Uterine smooth muscle cell (primary cell): ENCODE results near the gene CD14. TPM values are rescaled to one million over a fixed set of nuclear protein-coding genes. Genes with fewer than 3 reads are reported as not detected.

ENCODE experiments used
- total RNA-seq: library from RNA; depleted of rRNA; stranded (reverse); fragments of >200 nt; gene quantifications from 2 replicates; pipeline ENCODE4 v1.2.3, GENCODE V29; 2014

The CD14 gene
- total RNA-seq, result 0.11 and 0.25 TPM in 2 replicates

DNA sequence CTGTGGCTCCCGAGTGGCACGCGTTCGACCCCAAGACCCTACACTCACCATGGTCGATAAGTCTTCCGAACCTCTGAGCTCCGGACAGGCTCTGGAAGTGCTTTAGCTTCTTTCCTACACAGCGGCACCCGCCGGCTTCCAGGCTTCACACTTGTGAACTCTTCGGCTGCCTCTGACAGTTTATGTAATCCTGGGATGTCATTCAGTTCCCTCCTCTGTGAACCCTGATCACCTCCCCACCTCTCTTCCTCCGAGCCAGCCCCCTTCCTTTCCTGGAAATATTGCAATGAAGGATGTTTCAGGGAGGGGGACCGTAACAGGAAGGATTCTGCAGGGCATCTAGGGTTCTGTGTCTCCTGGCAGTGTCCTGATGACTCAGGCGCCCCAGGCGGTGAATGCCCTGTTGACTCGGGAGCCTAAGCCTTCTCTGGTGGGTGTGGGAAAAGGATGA lies at the start of gene CD14:
TSS of gene CD14 (minus strand) at position 155 of the 451 bp plus-strand sequence. CDS start at position 51, 104 bp downstream.

DNA sequence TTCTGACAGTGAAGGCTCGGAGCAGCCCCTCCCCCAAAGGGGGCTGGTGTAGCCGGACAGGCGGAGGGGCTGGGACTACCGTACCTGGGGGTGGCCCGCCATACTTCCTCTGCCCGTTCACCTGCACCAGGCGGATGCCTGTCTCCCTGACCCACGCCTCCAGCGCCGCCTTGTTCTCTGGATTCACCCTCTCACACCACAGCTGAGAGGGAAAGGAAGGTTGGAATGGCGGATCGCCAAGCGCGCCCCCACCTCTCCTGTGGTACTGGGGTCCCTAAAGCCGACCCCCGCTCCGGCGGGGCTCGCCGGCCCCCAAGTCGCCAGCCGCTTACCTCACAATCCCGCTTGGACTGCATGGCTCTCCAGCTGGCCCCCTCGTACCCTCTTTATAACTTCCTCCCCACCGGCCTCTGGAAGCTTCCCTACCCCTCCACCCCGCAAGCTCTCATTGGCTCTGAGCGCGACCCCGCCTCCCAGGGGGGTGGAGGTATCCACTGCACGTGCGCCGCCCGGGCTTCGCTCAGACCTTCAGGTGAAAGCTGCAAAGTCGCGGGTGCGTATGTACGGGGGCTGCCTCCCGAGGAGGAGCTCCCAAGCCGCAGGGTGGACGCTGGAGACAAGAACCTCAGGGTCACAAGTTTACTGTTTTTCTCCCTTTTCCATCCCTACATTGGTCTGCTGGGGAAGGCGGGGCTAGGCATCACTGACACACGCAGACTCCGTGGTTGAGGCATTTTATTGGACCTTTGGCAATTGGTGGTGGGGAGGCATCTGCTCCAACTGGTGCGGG lies 40.4 kb upstream of the CD14 start, which contains the start of gene DND1:
TSS of gene DND1 (minus strand) at position 390 of the 790 bp plus-strand sequence. CDS start at position 356, 34 bp downstream.

DNA sequence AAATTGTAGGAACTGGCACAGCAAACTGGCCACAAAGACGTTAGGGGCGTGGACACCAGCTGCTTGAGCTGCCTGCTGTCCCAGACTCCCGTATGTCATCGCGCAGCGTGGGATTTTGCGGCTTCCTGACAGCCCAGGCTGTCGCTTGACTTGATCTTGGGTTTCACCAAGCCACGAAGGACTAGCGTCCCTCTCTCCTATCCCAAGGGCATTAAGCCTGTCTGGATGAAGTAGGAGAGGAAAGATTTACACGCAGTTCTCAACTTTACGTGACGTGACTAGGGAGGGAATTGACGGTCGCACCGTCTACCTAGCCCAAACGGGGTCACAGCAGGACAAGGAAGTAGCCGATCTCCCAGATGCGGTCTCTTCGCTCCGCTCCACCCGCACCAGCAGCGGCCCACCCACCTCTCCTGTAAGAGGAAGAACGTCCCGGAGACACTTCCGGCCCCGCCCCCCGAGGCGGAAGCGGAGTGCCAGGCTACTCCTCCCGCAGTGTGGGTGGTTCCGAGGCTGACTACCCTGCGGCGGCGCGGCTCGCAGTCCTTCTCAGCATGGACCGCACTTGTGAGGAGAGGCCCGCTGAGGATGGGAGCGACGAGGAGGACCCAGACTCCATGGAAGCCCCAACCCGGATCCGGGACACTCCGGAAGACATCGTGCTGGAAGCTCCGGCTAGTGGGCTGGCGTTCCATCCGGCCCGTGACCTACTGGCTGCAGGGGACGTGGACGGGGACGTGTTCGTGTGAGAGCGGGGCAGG lies 31.6 kb upstream of the CD14 start, which contains the start of gene WDR55:
TSS of gene WDR55 (plus strand) at position 546 of the 761 bp plus-strand sequence. CDS start at position 555, 9 bp downstream.

DNA sequence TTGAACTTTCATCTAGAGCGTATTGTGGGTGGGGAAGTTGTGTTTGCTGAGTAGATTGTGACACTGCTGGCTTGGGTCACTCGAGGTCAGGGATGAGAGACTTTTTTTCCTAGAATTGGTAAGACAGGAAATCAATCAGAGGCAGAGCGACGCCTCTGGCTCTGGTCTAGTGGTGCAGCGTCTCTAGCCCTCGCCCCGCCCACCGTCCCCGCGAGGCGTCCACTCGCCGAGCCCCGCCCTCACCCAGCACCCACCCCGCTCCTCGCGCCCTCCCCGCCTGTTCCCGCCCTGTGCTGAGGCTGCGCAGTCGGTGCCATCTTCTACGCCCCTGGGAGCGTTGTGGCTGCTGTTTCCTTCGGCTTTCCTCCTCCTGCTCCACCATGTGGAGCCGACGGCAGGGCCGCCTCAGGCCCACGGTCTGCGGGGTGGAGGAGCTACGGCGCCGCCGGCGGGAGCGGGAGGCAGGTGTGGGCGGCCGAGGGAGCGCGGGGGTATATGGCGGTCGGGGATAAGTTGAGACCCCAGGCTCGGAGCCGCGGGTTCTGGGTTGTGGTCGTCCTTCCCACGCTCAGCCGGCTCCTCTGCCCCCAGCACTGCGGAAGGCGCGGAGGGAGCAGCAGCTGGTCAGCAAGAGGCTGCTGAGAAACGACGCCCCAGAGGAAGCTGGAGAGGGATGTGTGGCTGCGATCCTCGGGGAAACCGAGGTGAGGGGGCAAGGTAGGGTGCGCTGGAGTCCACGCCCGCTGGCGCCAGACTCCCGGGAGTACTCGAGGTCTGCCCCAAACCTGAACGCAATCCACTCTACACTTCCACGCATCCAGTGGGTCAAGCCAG lies 6.4 kb upstream of the CD14 start, which contains the start of gene TMCO6:
TSS of gene TMCO6 (plus strand) at position 304 of the 834 bp plus-strand sequence. CDS start at position 381, 77 bp downstream.

Other genes starting within 250 kb of the CD14 start
- 74.0 and 87.2 TPM in 2 replicates for gene ANKHD1, start 231.3 kb downstream of the CD14 start, total RNA-seq
- gene EIF4EBP3, start 85.5 kb downstream of the CD14 start, total RNA-seq, result 0.77 and 1.1 TPM in 2 replicates
- gene SRA1, start 75.7 kb downstream of the CD14 start, total RNA-seq, result 43.1 and 49.1 TPM in 2 replicates
- 17.2 and 26.0 TPM in 2 replicates for gene APBB3, start 68.6 kb downstream of the CD14 start, total RNA-seq
- 15.0 and 21.6 TPM in 2 replicates for gene SLC35A4, start 68.3 kb downstream of the CD14 start, total RNA-seq
- gene TMCO6, start 6.3 kb upstream of the CD14 start, total RNA-seq, result 9.8 and 12.1 TPM in 2 replicates
- gene NDUFA2, start 14.5 kb upstream of the CD14 start, total RNA-seq, result 22.8 and 31.7 TPM in 2 replicates
- gene IK, start 14.7 kb upstream of the CD14 start, total RNA-seq, result 101 and 140 TPM in 2 replicates
- gene WDR55, start 31.7 kb upstream of the CD14 start, total RNA-seq, result 29.4 and 37.5 TPM in 2 replicates
- 0.12 and 0.33 TPM in 2 replicates for gene DND1, start 40.4 kb upstream of the CD14 start, total RNA-seq
- gene HARS1, start 58.2 kb upstream of the CD14 start, total RNA-seq, result 70.7 and 107 TPM in 2 replicates
- 38.0 and 38.8 TPM in 2 replicates for gene HARS2, start 58.3 kb upstream of the CD14 start, total RNA-seq
- gene ZMAT2, start 67.3 kb upstream of the CD14 start, total RNA-seq, result 60.6 and 61.1 TPM in 2 replicates
- gene PCDHA1, start 153.0 kb upstream of the CD14 start, total RNA-seq, result under 0.01 TPM in 2 replicates
- under 0.01 and 0.11 TPM in 2 replicates for gene PCDHA2, start 161.7 kb upstream of the CD14 start, total RNA-seq
- gene PCDHA3, start 167.9 kb upstream of the CD14 start, total RNA-seq, result under 0.01 and 0.25 TPM in 2 replicates
- gene PCDHA4, start 173.9 kb upstream of the CD14 start, total RNA-seq, result 0.11 and 0.62 TPM in 2 replicates
- 0.11 and 0.12 TPM in 2 replicates for gene PCDHA5, start 188.4 kb upstream of the CD14 start, total RNA-seq
- 0.77 and 1.4 TPM in 2 replicates for gene PCDHA6, start 194.8 kb upstream of the CD14 start, total RNA-seq
- gene PCDHA7, start 201.1 kb upstream of the CD14 start, total RNA-seq, result 0.22 and 0.87 TPM in 2 replicates
- gene PCDHA8, start 208.0 kb upstream of the CD14 start, total RNA-seq, result 0.11 and 0.12 TPM in 2 replicates
- gene PCDHA9, start 215.2 kb upstream of the CD14 start, total RNA-seq, result 0.11 and 0.12 TPM in 2 replicates
- gene PCDHA10, start 222.7 kb upstream of the CD14 start, total RNA-seq, result 0.33 and 0.37 TPM in 2 replicates
- gene PCDHA11, start 235.8 kb upstream of the CD14 start, total RNA-seq, result 0.22 and 0.50 TPM in 2 replicates
- 0.11 and 0.12 TPM in 2 replicates for gene PCDHA12, start 242.1 kb upstream of the CD14 start, total RNA-seq
- gene PCDHA13, start 248.9 kb upstream of the CD14 start, total RNA-seq, result under 0.01 and 0.25 TPM in 2 replicates